ENCODE results near the gene CAMKMT.

DNA sequence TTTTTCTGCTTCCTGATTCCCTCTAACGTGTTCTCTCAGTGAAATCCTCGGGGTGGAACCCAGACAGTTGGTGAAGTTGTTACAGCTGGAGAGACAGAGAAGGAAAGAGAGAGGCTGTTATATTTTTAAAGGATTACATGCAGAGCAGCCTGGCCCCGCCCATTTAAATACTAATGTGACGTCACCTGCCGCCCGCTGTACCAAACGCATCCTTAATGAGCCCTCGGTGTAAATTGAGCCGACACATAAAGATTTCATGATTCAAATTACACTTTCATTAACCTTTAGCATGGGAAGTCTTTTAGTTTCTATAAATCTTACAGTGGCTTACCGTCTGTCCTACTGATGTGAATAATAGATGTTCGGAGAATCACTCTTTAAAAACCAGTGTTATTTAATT is 415.8 kb downstream of the CAMKMT start:
- TF ChIP-seq, protein P1, sequence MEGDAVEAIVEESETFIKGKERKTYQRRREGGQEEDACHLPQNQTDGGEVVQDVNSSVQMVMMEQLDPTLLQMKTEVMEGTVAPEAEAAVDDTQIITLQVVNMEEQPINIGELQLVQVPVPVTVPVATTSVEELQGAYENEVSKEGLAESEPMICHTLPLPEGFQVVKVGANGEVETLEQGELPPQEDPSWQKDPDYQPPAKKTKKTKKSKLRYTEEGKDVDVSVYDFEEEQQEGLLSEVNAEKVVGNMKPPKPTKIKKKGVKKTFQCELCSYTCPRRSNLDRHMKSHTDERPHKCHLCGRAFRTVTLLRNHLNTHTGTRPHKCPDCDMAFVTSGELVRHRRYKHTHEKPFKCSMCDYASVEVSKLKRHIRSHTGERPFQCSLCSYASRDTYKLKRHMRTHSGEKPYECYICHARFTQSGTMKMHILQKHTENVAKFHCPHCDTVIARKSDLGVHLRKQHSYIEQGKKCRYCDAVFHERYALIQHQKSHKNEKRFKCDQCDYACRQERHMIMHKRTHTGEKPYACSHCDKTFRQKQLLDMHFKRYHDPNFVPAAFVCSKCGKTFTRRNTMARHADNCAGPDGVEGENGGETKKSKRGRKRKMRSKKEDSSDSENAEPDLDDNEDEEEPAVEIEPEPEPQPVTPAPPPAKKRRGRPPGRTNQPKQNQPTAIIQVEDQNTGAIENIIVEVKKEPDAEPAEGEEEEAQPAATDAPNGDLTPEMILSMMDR (conservative IDR thresholded peaks at IDR 0.05; ENCODE audit: low read length) = no peak
- TF ChIP-seq EZH2phosphoT487 (IDR thresholded peaks at IDR 0.05; ENCODE audit: borderline replicate concordance, low read depth, low read length) = no peak
